K562 (cell line): ENCODE data around the gene DSG3.

Source experiments
- CEBPB ChIP-seq: fragments of 450-650 bp; IDR thresholded peaks from 2 replicates; pipeline ENCODE4 v1.6.1; 2016; ENCODE audit warnings: missing genetic modification characterization, missing compliant biosample characterization
- CREM ChIP-seq: IDR thresholded peaks from 2 replicates; pipeline ENCODE4 v1.6.1; 2014; ENCODE audit warnings: antibody characterized with exemption, low read depth
- HMGXB4 ChIP-seq: sonication (generic); formaldehyde crosslinking; IDR thresholded peaks from 2 replicates; pipeline ENCODE4 v1.8.1; 2023; ENCODE audit warnings: mild to moderate bottlenecking, missing genetic modification reagents
- NFIX ChIP-seq: fragments of 250-450 bp; sonication (Bioruptor Pico); IDR thresholded peaks from 2 replicates; pipeline ENCODE4 v1.4.0; 2020; ENCODE audit warnings: low read depth, mild to moderate bottlenecking, moderate library complexity
- POLR2A ChIP-seq: fragments of 450-650 bp; conservative IDR thresholded peaks from 2 replicates; pipeline ENCODE4 v1.6.1; 2016
- TFE3 ChIP-seq: fragments of 450-650 bp; formaldehyde crosslinking; IDR thresholded peaks from 2 replicates; pipeline ENCODE4 v1.4.0; 2020; ENCODE audit warnings: mild to moderate bottlenecking, mixed read lengths
- ZBTB17 ChIP-seq: fragments of 450-650 bp; formaldehyde crosslinking; IDR thresholded peaks from 2 replicates; pipeline ENCODE4 v1.4.0; 2020; ENCODE audit warnings: mild to moderate bottlenecking
- ZNF445 ChIP-seq: fragments of 250-450 bp; sonication (Bioruptor Pico); IDR thresholded peaks from 2 replicates; pipeline ENCODE4 v1.4.0; 2020; ENCODE audit warnings: low read depth, mild to moderate bottlenecking, moderate library complexity
- ZNF592 ChIP-seq: fragments of 450-650 bp; IDR thresholded peaks from 2 replicates; pipeline ENCODE4 v1.6.1; 2017; ENCODE audit warnings: antibody characterized with exemption, mild to moderate bottlenecking
- TF ChIP-seq, protein P1 (sequence below): sonication (generic); formaldehyde crosslinking; IDR thresholded peaks from 2 replicates; pipeline ENCODE4 v1.8.0; 2022; ENCODE audit warnings: mild to moderate bottlenecking, missing genetic modification reagents
- TF ChIP-seq, protein P2 (sequence below), 3 experiments: IDR thresholded peaks in 2 of 3; conservative IDR thresholded peaks in 1 of 3; 2 replicates each; pipeline ENCODE4 v1.5.1; 2011 to 2012; ENCODE audit warnings: low read length in 3 of 3, mild to moderate bottlenecking in 3 of 3, control low read depth in 2 of 3, improper control_type of control experiment in 1 of 3, inconsistent platforms in 1 of 3, low read depth in 1 of 3, mixed read lengths in 1 of 3, moderate library complexity in 1 of 3; ENCODE audit not compliant: insufficient read depth in 2 of 3

DNA sequence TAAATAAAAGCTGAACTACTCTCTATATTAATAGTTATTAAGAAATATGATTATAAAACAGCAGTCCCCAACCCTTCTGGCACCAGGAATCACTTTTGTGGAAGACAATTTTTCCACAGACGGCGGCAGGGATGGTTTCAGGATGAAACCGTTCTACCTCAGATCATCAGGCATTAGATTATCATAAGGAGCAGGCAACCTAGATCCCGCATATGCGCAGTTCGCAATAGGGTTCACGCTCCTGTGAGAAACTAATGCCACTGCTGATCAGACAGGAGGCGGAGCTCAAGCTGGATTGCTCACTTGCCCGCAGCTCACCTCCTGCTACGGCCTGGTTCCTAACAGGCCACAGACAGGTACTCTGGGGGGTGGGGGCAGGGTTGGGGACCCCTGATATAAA lies 31.1 kb downstream of the DSG3 start:
- no peak for TF ChIP-seq NFIX
- no peak for TF ChIP-seq ZNF445 (CRISPR knock-in tag)
- TF ChIP-seq CREM, result no peak
- no peak for TF ChIP-seq ZBTB17 (CRISPR knock-in tag)
- TF ChIP-seq POLR2A, result no peak
- TF ChIP-seq CEBPB (tag), result no peak
- no peak for TF ChIP-seq TFE3 (CRISPR knock-in tag)
- TF ChIP-seq ZNF592, result no peak
- TF ChIP-seq, protein P1, sequence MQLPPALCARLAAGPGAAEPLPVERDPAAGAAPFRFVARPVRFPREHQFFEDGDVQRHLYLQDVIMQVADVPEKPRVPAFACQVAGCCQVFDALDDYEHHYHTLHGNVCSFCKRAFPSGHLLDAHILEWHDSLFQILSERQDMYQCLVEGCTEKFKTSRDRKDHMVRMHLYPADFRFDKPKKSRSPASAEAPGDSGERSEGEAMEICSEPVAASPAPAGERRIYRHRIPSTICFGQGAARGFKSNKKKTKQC (CRISPR knock-in tag), result no peak
- TF ChIP-seq, protein P2, sequence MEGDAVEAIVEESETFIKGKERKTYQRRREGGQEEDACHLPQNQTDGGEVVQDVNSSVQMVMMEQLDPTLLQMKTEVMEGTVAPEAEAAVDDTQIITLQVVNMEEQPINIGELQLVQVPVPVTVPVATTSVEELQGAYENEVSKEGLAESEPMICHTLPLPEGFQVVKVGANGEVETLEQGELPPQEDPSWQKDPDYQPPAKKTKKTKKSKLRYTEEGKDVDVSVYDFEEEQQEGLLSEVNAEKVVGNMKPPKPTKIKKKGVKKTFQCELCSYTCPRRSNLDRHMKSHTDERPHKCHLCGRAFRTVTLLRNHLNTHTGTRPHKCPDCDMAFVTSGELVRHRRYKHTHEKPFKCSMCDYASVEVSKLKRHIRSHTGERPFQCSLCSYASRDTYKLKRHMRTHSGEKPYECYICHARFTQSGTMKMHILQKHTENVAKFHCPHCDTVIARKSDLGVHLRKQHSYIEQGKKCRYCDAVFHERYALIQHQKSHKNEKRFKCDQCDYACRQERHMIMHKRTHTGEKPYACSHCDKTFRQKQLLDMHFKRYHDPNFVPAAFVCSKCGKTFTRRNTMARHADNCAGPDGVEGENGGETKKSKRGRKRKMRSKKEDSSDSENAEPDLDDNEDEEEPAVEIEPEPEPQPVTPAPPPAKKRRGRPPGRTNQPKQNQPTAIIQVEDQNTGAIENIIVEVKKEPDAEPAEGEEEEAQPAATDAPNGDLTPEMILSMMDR (IDR thresholded peaks at IDR 0.05 in 2 of 3, conservative IDR thresholded peaks at IDR 0.05 in 1 of 3; ENCODE audit: insufficient read depth in 2 of 3, low read depth in 1 of 3, low read length in 3 of 3), result no peak
- no peak for TF ChIP-seq HMGXB4 (CRISPR knock-in tag)
